HepG2 (cell line): ENCODE results near the gene MID1. TPM values are rescaled to one million over a fixed set of nuclear protein-coding genes. Genes with fewer than 3 reads are reported as not detected.

Experiments
- ATAC-seq: fragments of 200-7000 bp; cut with Tn5 transposase; 3 replicates; pipeline ENCODE4 v1.9.1; 2020; ENCODE audit warnings: mild to moderate bottlenecking, moderate library complexity
- BruUV-seq: library from RNA; stranded (reverse); fragments of 400-500 nt; replicated peaks from 2 replicates; lab custom pipeline; 2021; lab: Mats Ljungman, UMichigan
- CTCF ChIA-PET: fragments of 300-600 bp; formaldehyde crosslinking; extraction: SDS; loops from one replicate; lab custom pipeline; 2021; ENCODE audit warnings: low total read pairs, inconsistent platforms, low intra/inter-chr PET ratio; lab: Yijun Ruan, JAX
- POLR2A ChIA-PET: fragments of 350-600 bp; sonication (Branson Sonifier 250); formaldehyde crosslinking; loops from one replicate; lab custom pipeline; 2020; ENCODE audit warnings: antibody characterized with exemption, inconsistent platforms; lab: Yijun Ruan, JAX
- DNase-seq: peaks from one replicate; pipeline ENCODE4 v3.0.0-alpha.2; 2015; ENCODE audit warnings: low spot score
- FAIRE-seq: peaks from 3 replicates; lab custom pipeline; 2011; peaks lifted over from hg19 to GRCh38; lab: Jason Lieb, UNC
- H2AFZ ChIP-seq: one replicate; pipeline ENCODE4 v1.6.1; 2011; ENCODE audit warnings: low read length, inconsistent platforms
- H3K27ac ChIP-seq: fragments of 300-600 bp; 3 replicates; pipeline ENCODE4 v1.8.0; 2011; ENCODE audit warnings: mixed run types, mild to moderate bottlenecking, mixed read lengths, low read length, inconsistent platforms; ENCODE audit not compliant: insufficient read depth; ENCODE audit errors: extremely low read length
- H3K27me3 ChIP-seq, 2 experiments: fragments of 200-600 bp in 1 of 2; 2 replicates in 1 of 2; 3 replicates in 1 of 2; pipeline versions ENCODE4 v1.6.0 to v1.8.0; 2011; ENCODE audit warnings: low read length in 2 of 2, mild to moderate bottlenecking in 2 of 2, moderate library complexity in 2 of 2, inconsistent platforms in 1 of 2; ENCODE audit not compliant: insufficient read depth in 2 of 2, control insufficient read depth in 1 of 2
- H3K36me3 ChIP-seq, 2 experiments: fragments of 200-600 bp in 1 of 2; replicated peaks in 1 of 2; 2 replicates in 1 of 2; 3 replicates in 1 of 2; pipeline versions ENCODE4 v1.5.1 to v1.8.0; 2011; ENCODE audit warnings: low read length in 2 of 2, inconsistent platforms in 1 of 2; ENCODE audit not compliant: insufficient read depth in 2 of 2, control insufficient read depth in 1 of 2
- H3K4me1 ChIP-seq: 2 replicates; pipeline ENCODE4 v1.5.1; 2012; ENCODE audit warnings: low read length, inconsistent platforms; ENCODE audit not compliant: insufficient read depth
- H3K4me2 ChIP-seq: 2 replicates; pipeline ENCODE4 v1.6.0; 2011; ENCODE audit warnings: low read depth, low read length, inconsistent platforms
- H3K4me3 ChIP-seq, 3 experiments: fragments of 200-600 bp in 1 of 3; sonication (generic), shearing (Covaris generic) in 1 of 3; replicated peaks in 1 of 3; 2 replicates each; pipeline ENCODE4 v1.5.1; 2011 to 2016; ENCODE audit warnings: low read length in 3 of 3, inconsistent platforms in 2 of 3, low read depth in 2 of 3, mild to moderate bottlenecking in 2 of 3, control low read depth in 1 of 3, mixed read lengths in 1 of 3; ENCODE audit not compliant: insufficient read depth in 1 of 3
- H3K79me2 ChIP-seq: one replicate; pipeline ENCODE4 v1.6.1; 2011; ENCODE audit warnings: low read length, inconsistent platforms; ENCODE audit not compliant: insufficient read depth
- H3K9ac ChIP-seq: 2 replicates; pipeline ENCODE4 v1.6.0; 2011; ENCODE audit warnings: mild to moderate bottlenecking, low read depth, low read length, inconsistent platforms; ENCODE audit not compliant: insufficient read depth
- H3K9me3 ChIP-seq: 2 replicates; pipeline ENCODE4 v1.5.1; 2012; ENCODE audit warnings: mild to moderate bottlenecking, low read length
- H4K20me1 ChIP-seq: 2 replicates; pipeline ENCODE4 v1.6.0; 2011; ENCODE audit warnings: inconsistent platforms, mild to moderate bottlenecking, low read length, moderate library complexity; ENCODE audit not compliant: insufficient read depth
- CHD2 ChIP-seq: IDR thresholded peaks from 2 replicates; pipeline ENCODE4 v1.6.1; 2011; ENCODE audit warnings: low read depth, low read length, improper control_type of control experiment
- EHMT2 ChIP-seq: fragments of 200-600 bp; sonication (generic); IDR thresholded peaks from 2 replicates; pipeline ENCODE4 v1.7.0; 2017; ENCODE audit warnings: antibody characterized with exemption, low read depth, low read length, borderline replicate concordance
- ETV5 ChIP-seq: IDR thresholded peaks from 2 replicates; pipeline ENCODE4 v1.6.1; 2018; ENCODE audit warnings: missing biosample characterization, missing genetic modification reagents, inconsistent platforms, borderline replicate concordance
- HCFC1 ChIP-seq: fragments of 150-350 bp; IDR thresholded peaks from 2 replicates; pipeline ENCODE4 v1.6.1; 2014; ENCODE audit warnings: low read depth, low read length
- HDAC2 ChIP-seq: sonication (generic); formaldehyde crosslinking; IDR thresholded peaks from 2 replicates; pipeline ENCODE4 v1.4.0; 2020; ENCODE audit warnings: missing genetic modification reagents
- NCOA2 ChIP-seq: sonication (generic); formaldehyde crosslinking; IDR thresholded peaks from 2 replicates; pipeline ENCODE4 v1.8.0; 2022; ENCODE audit warnings: inconsistent platforms
- NFATC3 ChIP-seq: sonication (generic); formaldehyde crosslinking; IDR thresholded peaks from 2 replicates; pipeline ENCODE4 v1.5.1; 2020; ENCODE audit warnings: mild to moderate bottlenecking, missing genetic modification reagents
- NFE2 ChIP-seq: sonication (generic); formaldehyde crosslinking; IDR thresholded peaks from 2 replicates; pipeline ENCODE4 v1.4.0; 2020; ENCODE audit warnings: missing genetic modification reagents
- PHF5A ChIP-seq: IDR thresholded peaks from one replicate; pipeline ENCODE4 v1.6.1; 2018; ENCODE audit warnings: low read depth, missing genetic modification reagents; ENCODE audit not compliant: unreplicated experiment
- RNF2 ChIP-seq: fragments of 450-650 bp; conservative IDR thresholded peaks from 2 replicates; pipeline ENCODE4 v1.6.1; 2016; ENCODE audit warnings: low read depth
- SMAD1 ChIP-seq: sonication (generic); formaldehyde crosslinking; IDR thresholded peaks from 2 replicates; pipeline ENCODE4 v1.4.0; 2020; ENCODE audit warnings: missing genetic modification reagents, low read depth, mild to moderate bottlenecking, borderline replicate concordance
- XBP1 ChIP-seq: sonication (generic); formaldehyde crosslinking; IDR thresholded peaks from 2 replicates; pipeline ENCODE4 v1.5.0; 2020; ENCODE audit warnings: missing genetic modification reagents
- ZBTB7B ChIP-seq: sonication (generic); formaldehyde crosslinking; IDR thresholded peaks from 2 replicates; pipeline ENCODE4 v1.4.0; 2020; ENCODE audit warnings: missing genetic modification reagents
- ZNF350 ChIP-seq: sonication (generic); formaldehyde crosslinking; IDR thresholded peaks from 2 replicates; pipeline ENCODE4 v1.4.0; 2020; ENCODE audit warnings: mild to moderate bottlenecking, low read depth, missing genetic modification reagents, borderline replicate concordance
- ZNF414 ChIP-seq: sonication (generic); formaldehyde crosslinking; IDR thresholded peaks from 2 replicates; pipeline ENCODE4 v1.5.0; 2020; ENCODE audit warnings: missing genetic modification reagents
- ZNF556 ChIP-seq: sonication (generic); formaldehyde crosslinking; IDR thresholded peaks from 2 replicates; pipeline ENCODE4 v1.4.0; 2020; ENCODE audit warnings: mild to moderate bottlenecking, missing genetic modification reagents, borderline replicate concordance
- ZNF766 ChIP-seq: sonication (generic); formaldehyde crosslinking; IDR thresholded peaks from 2 replicates; pipeline ENCODE4 v1.5.0; 2020; ENCODE audit warnings: missing genetic modification reagents, borderline replicate concordance
- ZNF879 ChIP-seq: sonication (generic); formaldehyde crosslinking; IDR thresholded peaks from 2 replicates; pipeline ENCODE4 v1.8.1; 2023; ENCODE audit warnings: missing genetic modification reagents
- in situ Hi-C: cut with HindIII; loops from 2 replicates; pipeline ENCODE4 v1.10.0; 2017; ENCODE audit warnings: low pct_unique_long_range_greater_than_20kb; ENCODE audit not compliant: extremely low pct_ligation_motif_present
- intact Hi-C: fragments of 100-400 bp; cut with micrococcal nuclease; formaldehyde crosslinking; loops from one replicate; pipeline ENCODE4 v1.10.0; 2022; ENCODE audit not compliant: unreplicated experiment
- polyA plus RNA-seq, 8 experiments: library from polyadenylated mRNA; depleted of rRNA in 3 of 8; stranded (reverse) in 7 of 8; unstranded in 1 of 8; fragments of >200 nt; fragmentation: Illumina TruSeq in 4 of 8; extraction: Trizol in 4 of 8; gene quantifications; 2 replicates each; pipeline versions ENCODE4 v1.2.1 to v1.2.3, GENCODE V29; 2011 to 2016; ENCODE audit warnings: low read depth in 4 of 8, missing spikeins in 1 of 8, mixed read lengths in 1 of 8; ENCODE audit not compliant: insufficient read depth in 1 of 8
- total RNA-seq, 5 experiments: library from RNA; depleted of rRNA; stranded (reverse); fragments of >200 nt; fragmentation: Illumina TruSeq; extraction: Trizol; gene quantifications; 2 replicates each; pipeline ENCODE4 v1.2.3, GENCODE V29; 2016; ENCODE audit warnings: low read depth in 1 of 5
- TF ChIP-seq, protein P1 (sequence below): sonication (generic); formaldehyde crosslinking; IDR thresholded peaks from 2 replicates; pipeline ENCODE4 v1.4.0; 2020; ENCODE audit warnings: missing genetic modification reagents

The MID1 gene
- total and polyA plus RNA-seq, 2 of the 13 experiments (the other 11 are each of a cell fraction or from before 2014, with no cell fraction given), result 0.86 to 1.1 TPM

DNA sequence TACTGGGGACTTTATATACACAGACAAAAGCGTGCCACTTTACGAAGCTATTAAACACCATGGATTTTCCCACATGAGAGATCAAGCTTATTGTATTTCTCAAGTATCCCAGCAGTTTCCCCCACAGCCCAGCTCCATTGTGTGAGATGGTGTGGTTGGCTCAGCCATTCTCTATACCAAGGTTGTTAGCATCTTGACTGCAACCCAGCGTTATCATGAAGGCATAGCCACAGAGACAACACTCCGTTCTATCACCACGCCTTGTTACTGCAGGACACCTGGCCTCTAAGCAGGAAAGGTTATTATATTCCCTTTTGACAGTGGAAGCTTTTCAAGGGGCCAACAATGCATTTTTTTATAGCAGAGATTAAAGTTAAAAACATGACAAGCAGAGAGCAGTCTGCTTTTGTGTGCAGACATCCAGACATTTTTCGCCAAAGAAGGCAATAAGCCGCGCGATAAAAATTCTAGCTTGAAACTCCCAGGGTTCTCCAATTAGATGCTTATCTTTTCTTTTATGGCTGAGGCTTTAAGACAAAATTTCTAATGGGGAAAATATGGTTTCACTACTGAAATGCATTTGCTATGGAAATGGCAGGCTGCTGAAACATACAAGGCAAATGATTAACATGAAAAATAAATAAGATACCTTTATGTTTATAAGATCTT, 206.1 kb downstream of the MID1 start (continued):
- no peak for TF ChIP-seq EHMT2
- no peak for TF ChIP-seq NFATC3 (CRISPR knock-in tag)
- no peak for TF ChIP-seq ETV5 (CRISPR knock-in tag)
- TF ChIP-seq, all 625 proteins: peak for 0

DNA sequence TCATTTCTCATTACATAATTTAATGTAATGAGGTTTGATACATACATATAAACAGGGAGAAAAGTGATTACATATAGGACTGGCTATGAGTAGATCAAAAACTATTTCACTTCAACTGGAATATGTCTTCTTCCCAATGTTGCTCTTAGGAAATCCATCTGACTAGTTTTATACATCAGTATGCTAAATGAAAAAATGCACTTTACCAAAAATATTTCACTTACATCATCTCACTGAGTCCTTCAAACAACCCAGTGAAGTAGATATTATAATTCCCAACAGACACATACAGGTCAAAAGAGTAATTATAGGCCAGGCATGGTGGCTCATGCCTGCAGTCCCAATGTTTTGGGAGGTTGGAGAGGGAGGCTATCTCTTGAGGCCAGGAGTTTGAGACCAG, 215.9 kb downstream of the MID1 start:
- in situ Hi-C loops (no loop called here), intact Hi-C loops (no loop called here)
- no peak for ATAC-seq
- CTCF ChIA-PET, result no interaction called here
- Histone ChIP-seq H3K4me3 (no peak overlapping the region), H3K4me1 (no peaks in the 10 kb centered on the region), H3K4me2 (no peak overlapping the region), H3K79me2 (no peaks in the 10 kb centered on the region), H3K9me3 (no peaks in the 10 kb centered on the region), H2AFZ (no peak overlapping the region), H3K27me3 (no peaks in the 10 kb centered on the region), H3K27ac (no peak overlapping the region), H3K9ac (no peak overlapping the region), H3K36me3 (no peaks in the 10 kb centered on the region), H4K20me1 (no peaks in the 10 kb centered on the region)
- DNase-seq, result no peak
- POLR2A ChIA-PET, result no interaction called here
- no peak for FAIRE-seq
- BruUV-seq, result no TSS peak
- TF ChIP-seq ZBTB7B (CRISPR knock-in tag) (no peak), ZNF879 (no peak), CHD2 (no peak), PHF5A (CRISPR knock-in tag) (no peak), ZNF350 (CRISPR knock-in tag) (no peak), XBP1 (CRISPR knock-in tag) (no peak), SMAD1 (no peak), NCOA2 (CRISPR knock-in tag) (no peak), ZNF766 (CRISPR knock-in tag) (no peak), HCFC1 (no peak), HDAC2 (CRISPR knock-in tag) (no peak), NFE2 (no peak), RNF2 (no peak), ZNF556 (CRISPR knock-in tag) (no peak), ZNF414 (CRISPR knock-in tag) (no peak)
- TF ChIP-seq, protein P1, sequence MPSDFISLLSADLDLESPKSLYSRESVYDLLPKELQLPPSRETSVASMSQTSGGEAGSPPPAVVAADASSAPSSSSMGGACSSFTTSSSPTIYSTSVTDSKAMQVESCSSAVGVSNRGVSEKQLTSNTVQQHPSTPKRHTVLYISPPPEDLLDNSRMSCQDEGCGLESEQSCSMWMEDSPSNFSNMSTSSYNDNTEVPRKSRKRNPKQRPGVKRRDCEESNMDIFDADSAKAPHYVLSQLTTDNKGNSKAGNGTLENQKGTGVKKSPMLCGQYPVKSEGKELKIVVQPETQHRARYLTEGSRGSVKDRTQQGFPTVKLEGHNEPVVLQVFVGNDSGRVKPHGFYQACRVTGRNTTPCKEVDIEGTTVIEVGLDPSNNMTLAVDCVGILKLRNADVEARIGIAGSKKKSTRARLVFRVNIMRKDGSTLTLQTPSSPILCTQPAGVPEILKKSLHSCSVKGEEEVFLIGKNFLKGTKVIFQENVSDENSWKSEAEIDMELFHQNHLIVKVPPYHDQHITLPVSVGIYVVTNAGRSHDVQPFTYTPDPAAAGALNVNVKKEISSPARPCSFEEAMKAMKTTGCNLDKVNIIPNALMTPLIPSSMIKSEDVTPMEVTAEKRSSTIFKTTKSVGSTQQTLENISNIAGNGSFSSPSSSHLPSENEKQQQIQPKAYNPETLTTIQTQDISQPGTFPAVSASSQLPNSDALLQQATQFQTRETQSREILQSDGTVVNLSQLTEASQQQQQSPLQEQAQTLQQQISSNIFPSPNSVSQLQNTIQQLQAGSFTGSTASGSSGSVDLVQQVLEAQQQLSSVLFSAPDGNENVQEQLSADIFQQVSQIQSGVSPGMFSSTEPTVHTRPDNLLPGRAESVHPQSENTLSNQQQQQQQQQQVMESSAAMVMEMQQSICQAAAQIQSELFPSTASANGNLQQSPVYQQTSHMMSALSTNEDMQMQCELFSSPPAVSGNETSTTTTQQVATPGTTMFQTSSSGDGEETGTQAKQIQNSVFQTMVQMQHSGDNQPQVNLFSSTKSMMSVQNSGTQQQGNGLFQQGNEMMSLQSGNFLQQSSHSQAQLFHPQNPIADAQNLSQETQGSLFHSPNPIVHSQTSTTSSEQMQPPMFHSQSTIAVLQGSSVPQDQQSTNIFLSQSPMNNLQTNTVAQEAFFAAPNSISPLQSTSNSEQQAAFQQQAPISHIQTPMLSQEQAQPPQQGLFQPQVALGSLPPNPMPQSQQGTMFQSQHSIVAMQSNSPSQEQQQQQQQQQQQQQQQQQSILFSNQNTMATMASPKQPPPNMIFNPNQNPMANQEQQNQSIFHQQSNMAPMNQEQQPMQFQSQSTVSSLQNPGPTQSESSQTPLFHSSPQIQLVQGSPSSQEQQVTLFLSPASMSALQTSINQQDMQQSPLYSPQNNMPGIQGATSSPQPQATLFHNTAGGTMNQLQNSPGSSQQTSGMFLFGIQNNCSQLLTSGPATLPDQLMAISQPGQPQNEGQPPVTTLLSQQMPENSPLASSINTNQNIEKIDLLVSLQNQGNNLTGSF, result no peak
